NK-92 (cell line): ENCODE data around the gene P2RX2.

Source experiments
- DNase-seq: peaks from one replicate; lab custom pipeline; 2025; ENCODE audit not compliant: unreplicated experiment; lab: John Stamatoyannopoulos, UW

The P2RX2 gene

GRCh38 chr12:132619386-132620112, 973 bp downstream of the P2RX2 start:
- DNase-seq = no peak

GRCh38 chr12:132620113-132620898, 1.7 kb downstream of the P2RX2 start:
- DNase-seq = no peak

- DNase-seq = no peak
These were observed 2.5 kb downstream of the P2RX2 start for GRCh38 chr12:132620899-132621656.

GRCh38 chr12:132621657-132622435, 3.3 kb downstream of the P2RX2 start:
- DNase-seq = no peak

- DNase-seq = no peak
These were observed 4.0 kb downstream of the P2RX2 start for GRCh38 chr12:132622437-132623071.

GRCh38 chr12:132623072-132623869, 4.7 kb downstream of the P2RX2 start:
- no peak for DNase-seq

GRCh38 chr12:132624186-132624855, 5.7 kb downstream of the P2RX2 start:
- no peak for DNase-seq

- no peak for DNase-seq
These were observed 6.5 kb downstream of the P2RX2 start for GRCh38 chr12:132624910-132625630.

GRCh38 chr12:132625731-132626430, 7.3 kb downstream of the P2RX2 start:
- no peak for DNase-seq

- no peak for DNase-seq
These were observed 10.8 kb downstream of the P2RX2 start for GRCh38 chr12:132629330-132629729.

- no peak for DNase-seq
These were observed 12.1 kb downstream of the P2RX2 start for GRCh38 chr12:132630672-132631071.

GRCh38 chr12:132631666-132632065, 13.1 kb downstream of the P2RX2 start:
- no peak for DNase-seq

- no peak for DNase-seq
These were observed 14.1 kb downstream of the P2RX2 start for GRCh38 chr12:132632521-132633228.

GRCh38 chr12:132633398-132633797, 14.8 kb downstream of the P2RX2 start:
- DNase-seq = no peak

GRCh38 chr12:132633901-132634300, 15.3 kb downstream of the P2RX2 start:
- DNase-seq = no peak

GRCh38 chr12:132634411-132634990, 15.9 kb downstream of the P2RX2 start:
- no peak for DNase-seq
